Upper lobe of left lung (tissue), 4 donors: ENCODE measurements around the gene EPHA2.

Experiments
- EP300 ChIP-seq, 4 donors: sonication (generic); formaldehyde crosslinking; IDR thresholded peaks; one replicate each; pipeline ENCODE4 v1.5.1; 2017; ENCODE audit warnings: antibody characterized with exemption in 4 of 4, control low read depth in 2 of 4
- POLR2A ChIP-seq, 4 donors: fragments of 450-650 bp; IDR thresholded peaks; one replicate each; pipeline ENCODE4 v1.5.1; 2016 to 2017; ENCODE audit warnings: antibody characterized with exemption in 4 of 4, mild to moderate bottlenecking in 2 of 4
- TF ChIP-seq, protein P1 (sequence below), 6 experiments: fragments of 450-650 bp in 4 of 6; fragments of 200-600 bp in 2 of 6; sonication (generic) in 2 of 6; IDR thresholded peaks; one replicate each; pipeline ENCODE4 v1.5.1; 2016 to 2019; ENCODE audit warnings: antibody characterized with exemption in 6 of 6

DNA sequence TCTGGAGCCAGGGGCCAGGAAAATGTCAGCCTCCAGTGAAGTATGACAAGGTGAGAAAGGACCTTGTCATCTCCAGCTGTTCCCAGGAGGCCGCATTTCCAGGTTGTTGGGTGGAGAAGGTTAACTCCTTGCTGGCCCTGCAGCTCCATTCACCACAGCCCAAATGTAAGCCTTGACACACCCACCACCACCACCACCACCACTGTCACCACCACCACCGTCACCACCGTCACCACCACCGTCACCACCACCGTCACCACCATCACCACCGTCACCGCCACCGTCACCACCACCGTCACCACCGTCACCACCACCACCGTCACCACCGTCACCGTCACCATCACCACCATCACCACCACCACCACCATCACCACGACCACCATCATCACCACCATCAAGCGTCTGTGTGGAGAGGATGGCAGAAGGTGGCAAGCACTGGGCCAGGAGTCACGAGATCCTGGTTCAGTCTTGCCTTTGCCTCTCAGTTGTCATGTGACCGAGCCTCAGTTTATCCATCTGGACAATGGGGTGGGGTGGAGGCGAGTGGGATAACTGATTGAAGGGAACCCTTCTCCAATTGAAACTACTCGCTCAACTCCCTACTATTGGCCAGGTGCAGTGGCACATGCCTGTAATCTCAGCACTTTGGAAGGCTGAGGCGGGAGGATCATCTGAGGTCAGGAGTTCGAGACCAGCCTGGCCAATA, 61.3 kb downstream of the EPHA2 start:
- TF ChIP-seq, protein P1, sequence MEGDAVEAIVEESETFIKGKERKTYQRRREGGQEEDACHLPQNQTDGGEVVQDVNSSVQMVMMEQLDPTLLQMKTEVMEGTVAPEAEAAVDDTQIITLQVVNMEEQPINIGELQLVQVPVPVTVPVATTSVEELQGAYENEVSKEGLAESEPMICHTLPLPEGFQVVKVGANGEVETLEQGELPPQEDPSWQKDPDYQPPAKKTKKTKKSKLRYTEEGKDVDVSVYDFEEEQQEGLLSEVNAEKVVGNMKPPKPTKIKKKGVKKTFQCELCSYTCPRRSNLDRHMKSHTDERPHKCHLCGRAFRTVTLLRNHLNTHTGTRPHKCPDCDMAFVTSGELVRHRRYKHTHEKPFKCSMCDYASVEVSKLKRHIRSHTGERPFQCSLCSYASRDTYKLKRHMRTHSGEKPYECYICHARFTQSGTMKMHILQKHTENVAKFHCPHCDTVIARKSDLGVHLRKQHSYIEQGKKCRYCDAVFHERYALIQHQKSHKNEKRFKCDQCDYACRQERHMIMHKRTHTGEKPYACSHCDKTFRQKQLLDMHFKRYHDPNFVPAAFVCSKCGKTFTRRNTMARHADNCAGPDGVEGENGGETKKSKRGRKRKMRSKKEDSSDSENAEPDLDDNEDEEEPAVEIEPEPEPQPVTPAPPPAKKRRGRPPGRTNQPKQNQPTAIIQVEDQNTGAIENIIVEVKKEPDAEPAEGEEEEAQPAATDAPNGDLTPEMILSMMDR (IDR thresholded peaks at IDR 0.05), result no peak
- TF ChIP-seq POLR2A (IDR thresholded peaks at IDR 0.05), result no peak
- TF ChIP-seq EP300 (IDR thresholded peaks at IDR 0.05), result no peak
